HG03457 (cell line): ENCODE results near the gene RALGPS1.

Experiments
- ATAC-seq: cut with Tn5 transposase; IDR thresholded peaks from one replicate; pipeline ENCODE4 v1.9.1; 2021; ENCODE audit warnings: moderate number of reproducible peaks; ENCODE audit not compliant: unreplicated experiment

The RALGPS1 gene

GRCh38 chr9:127182901-127183746 is 268.5 kb downstream of the RALGPS1 start:
- no peak for ATAC-seq

- ATAC-seq: no peak
These were observed 269.4 kb downstream of the RALGPS1 start for GRCh38 chr9:127183814-127184582.

GRCh38 chr9:127184641-127185040 is 270.1 kb downstream of the RALGPS1 start:
- no peak for ATAC-seq

- ATAC-seq: no peak
These were observed 270.6 kb downstream of the RALGPS1 start for GRCh38 chr9:127185181-127185580.

GRCh38 chr9:127185931-127186781 is 271.6 kb downstream of the RALGPS1 start:
- ATAC-seq: no peak

- no peak for ATAC-seq
These were observed 272.2 kb downstream of the RALGPS1 start for GRCh38 chr9:127186806-127187205.

GRCh38 chr9:127187231-127187956 is 272.8 kb downstream of the RALGPS1 start:
- no peak for ATAC-seq

- ATAC-seq: no peak
These were observed 273.8 kb downstream of the RALGPS1 start for GRCh38 chr9:127188396-127188795.

GRCh38 chr9:127189628-127190027 is 275.0 kb downstream of the RALGPS1 start:
- ATAC-seq: no peak

- ATAC-seq: no peak
These were observed 278.2 kb downstream of the RALGPS1 start for GRCh38 chr9:127192744-127193143.

GRCh38 chr9:127193483-127193882 is 278.9 kb downstream of the RALGPS1 start:
- no peak for ATAC-seq

GRCh38 chr9:127194881-127195713 is 280.5 kb downstream of the RALGPS1 start:
- no peak for ATAC-seq

GRCh38 chr9:127195976-127196825 is 281.6 kb downstream of the RALGPS1 start:
- no peak for ATAC-seq

GRCh38 chr9:127196826-127197145 is 282.2 kb downstream of the RALGPS1 start:
- ATAC-seq: no peak

- ATAC-seq: no peak
These were observed 282.7 kb downstream of the RALGPS1 start for GRCh38 chr9:127197186-127197860.

- no peak for ATAC-seq
These were observed 283.4 kb downstream of the RALGPS1 start for GRCh38 chr9:127197861-127198430.

GRCh38 chr9:127198587-127198986 is 284.0 kb downstream of the RALGPS1 start:
- no peak for ATAC-seq
